Activated T-cell treated with anti-CD3 and anti-CD28 coated beads, Interleukin-2, amount 50 U/mL, for 4 hours (primary cell): Measurements from ENCODE around the gene HES2. TPM values are rescaled to one million over a fixed set of nuclear protein-coding genes. Genes with fewer than 3 reads are reported as not detected.
"Not testable (repeated sequence)": the region's sequence is repeated elsewhere in the genome, so short reads cannot be mapped to it uniquely, and the experiment has no call there.

ENCODE experiments used
- ATAC-seq, 2 donors: fragments of 200-7000 bp; cut with Tn5 transposase; one replicate each; pipeline ENCODE4 v1.10.0; 2021
- DNase-seq: peaks from one replicate; pipeline ENCODE4 v3.0.0-alpha.2; 2020
- H3K27me3 Mint-ChIP-seq: one replicate; pipeline ENCODE4 v1.8.0; 2021; ENCODE audit warnings: low read depth, mixed read lengths
- H3K36me3 Mint-ChIP-seq: one replicate; pipeline ENCODE4 v1.8.0; 2022; ENCODE audit warnings: mixed read lengths; ENCODE audit not compliant: insufficient read depth
- H3K4me1 Mint-ChIP-seq: one replicate; pipeline ENCODE4 v1.8.0; 2021; ENCODE audit warnings: low read depth, mixed read lengths
- H3K4me3 Mint-ChIP-seq: one replicate; pipeline ENCODE4 v1.8.0; 2021; ENCODE audit warnings: mild to moderate bottlenecking, moderate library complexity, mixed read lengths
- H3K9me3 Mint-ChIP-seq: one replicate; pipeline ENCODE4 v1.8.0; 2021; ENCODE audit warnings: mixed read lengths
- total RNA-seq, 3 donors: library from RNA; stranded (reverse); gene quantifications; one replicate each; pipeline ENCODE4 v1.2.1, GENCODE V29; 2021

Gene HES2
- total RNA-seq, 3 donors from 2014 or later, result not detected

DNA sequence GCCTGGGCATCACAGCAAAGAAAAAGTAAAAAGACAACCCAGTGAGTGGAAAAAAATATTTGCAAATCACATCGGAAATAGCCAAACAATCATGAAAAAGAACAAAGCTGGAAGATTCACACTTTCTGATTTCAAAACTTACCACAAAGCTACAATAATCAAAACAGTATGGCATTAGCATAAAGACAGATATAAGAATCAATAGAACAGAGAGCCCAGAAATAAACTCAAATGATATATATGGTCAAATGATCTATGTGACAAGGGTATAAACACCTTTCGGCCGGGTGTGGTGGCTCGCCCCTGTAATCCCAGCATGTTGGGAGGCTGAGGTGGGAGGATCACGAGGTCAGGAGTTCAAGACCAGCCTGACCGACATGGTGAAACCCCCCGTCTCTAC lies 39.7 kb downstream of the HES2 start:
- no peak overlapping the region for H3K4me3 Mint-ChIP-seq

DNA sequence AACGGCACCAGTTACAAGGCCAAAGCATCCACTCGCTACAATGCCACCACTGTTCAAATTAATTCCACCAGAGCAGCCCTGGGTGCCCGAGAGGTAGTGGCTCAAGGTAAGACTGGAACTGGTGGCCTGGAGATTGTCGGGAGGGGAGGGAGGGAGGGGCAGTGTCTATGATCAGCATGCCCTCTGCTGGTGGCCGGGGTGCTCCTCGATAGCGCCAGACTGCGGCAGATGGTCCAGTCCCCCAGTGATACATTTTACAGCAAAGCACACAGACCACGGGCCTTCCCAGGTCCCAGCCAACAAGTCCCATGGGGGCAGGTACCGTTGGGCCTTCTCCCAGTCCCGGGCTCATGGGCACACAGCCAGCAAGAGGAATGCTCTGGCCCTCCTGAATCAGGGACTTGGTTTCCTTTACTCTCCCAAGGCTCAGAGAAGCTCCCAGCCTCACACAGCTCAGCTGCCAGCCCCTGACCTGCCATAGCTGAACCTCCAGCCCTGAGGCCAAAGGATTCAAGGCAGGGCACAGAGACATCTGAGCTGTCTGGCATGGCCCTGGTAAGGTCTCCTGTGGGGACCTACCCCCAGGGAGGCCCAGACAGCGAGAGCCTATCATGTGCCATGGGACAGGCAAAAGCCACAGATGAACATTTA lies 41.5 kb downstream of the HES2 start:
- Mint-ChIP-seq H3K9me3 (no peaks in the 10 kb centered on the region), H3K36me3 (no peaks in the 10 kb centered on the region), H3K4me3 (no peak overlapping the region), H3K4me1 (no peaks in the 10 kb centered on the region), H3K27me3 (no peaks in the 10 kb centered on the region)
- no peak for ATAC-seq
- DNase-seq, result no peak

More for the DNA sequence above, 39.7 kb downstream of the HES2 start:
- Mint-ChIP-seq H3K4me1 (peaks cover 3% of the 10 kb centered on the region), H3K27me3 (no peaks in the 10 kb centered on the region), H3K36me3 (no peaks in the 10 kb centered on the region), H3K9me3 (no peaks in the 10 kb centered on the region)
- DNase-seq, result no peak
- no peak for ATAC-seq

DNA sequence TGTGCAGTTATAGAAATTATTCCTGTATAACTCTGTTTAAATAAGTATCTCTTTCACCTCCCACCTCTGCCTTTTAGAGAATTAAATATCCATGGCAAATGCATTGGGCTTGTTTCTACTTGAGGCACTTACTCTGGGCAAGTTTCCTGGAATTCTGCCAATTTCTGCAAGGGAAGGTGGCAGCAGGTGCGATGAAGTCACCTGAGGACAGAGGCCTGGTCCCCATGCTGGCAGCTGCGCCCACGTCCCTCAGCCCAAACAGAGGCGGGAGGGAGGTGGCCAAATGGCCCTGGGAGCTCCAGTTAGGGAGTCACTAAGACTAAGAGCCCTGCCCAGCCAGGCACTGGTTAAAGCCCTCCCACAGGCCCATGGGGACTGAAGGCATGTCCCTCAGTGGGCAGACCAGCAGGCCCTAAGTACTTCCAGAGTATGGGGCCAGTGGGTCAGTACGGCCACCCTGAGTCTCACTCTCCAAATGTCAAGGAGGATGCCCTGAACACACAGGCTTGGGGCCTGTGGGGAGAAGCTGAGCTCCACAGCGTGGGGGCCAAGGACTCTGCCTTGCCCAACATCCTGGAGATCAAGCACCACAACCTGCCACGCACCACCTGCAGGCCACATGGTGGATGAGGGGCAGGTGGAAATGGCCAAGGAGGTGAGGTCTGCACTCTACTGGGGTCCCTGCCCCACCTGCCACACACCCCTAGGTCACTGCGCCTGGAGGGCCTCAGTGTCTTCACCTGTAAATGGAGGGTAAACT lies 45.6 kb downstream of the HES2 start:
- H3K27me3 Mint-ChIP-seq, result no peaks in the 10 kb centered on the region
- no peaks in the 10 kb centered on the region for H3K36me3 Mint-ChIP-seq
- ATAC-seq (no peak), DNase-seq (no peak)
- no peaks in the 10 kb centered on the region for H3K4me1 Mint-ChIP-seq
- no peaks in the 10 kb centered on the region for H3K9me3 Mint-ChIP-seq
- no peak overlapping the region for H3K4me3 Mint-ChIP-seq

DNA sequence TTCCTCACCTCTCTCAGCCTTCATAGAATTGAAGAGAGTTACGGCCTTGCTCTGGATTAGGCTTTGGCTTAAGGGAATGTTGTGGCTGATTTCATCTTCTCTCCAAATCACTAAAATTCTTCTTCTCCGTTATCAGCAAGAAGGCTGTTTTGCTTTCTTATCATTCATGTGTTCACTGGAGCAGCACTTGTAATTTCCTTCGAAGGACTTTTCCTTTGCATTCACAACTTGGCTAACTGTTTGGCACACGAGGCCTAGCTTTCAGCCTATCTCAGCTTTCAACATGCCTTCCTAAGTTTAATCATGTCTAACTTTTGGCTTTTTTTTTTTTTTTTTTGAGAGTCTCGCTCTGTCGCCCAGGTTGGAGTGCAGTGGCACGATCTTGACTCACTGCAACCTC lies 47.5 kb downstream of the HES2 start:
- not testable (repeated sequence) for H3K4me1 Mint-ChIP-seq, H3K36me3 Mint-ChIP-seq, H3K9me3 Mint-ChIP-seq, H3K4me3 Mint-ChIP-seq, DNase-seq, H3K27me3 Mint-ChIP-seq, ATAC-seq

DNA sequence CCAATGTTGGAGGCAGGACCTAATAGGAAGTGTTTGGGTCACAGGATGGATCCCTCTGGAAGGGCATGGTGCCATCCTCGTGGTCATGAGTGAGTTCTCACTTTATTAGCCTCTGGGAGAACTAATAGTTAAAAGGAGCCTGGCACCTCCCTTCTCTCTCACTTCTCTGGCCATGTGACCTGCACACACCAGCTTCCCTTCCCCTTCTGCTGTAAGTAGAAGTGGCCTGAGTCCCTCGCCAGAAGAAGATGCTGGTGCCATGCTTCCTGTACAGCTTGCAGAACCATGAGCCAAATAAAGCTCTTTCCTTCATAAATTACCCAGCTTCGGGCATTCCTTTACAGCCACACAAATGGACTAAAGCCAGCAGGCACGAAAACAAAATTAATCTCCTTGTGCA lies 49.7 kb downstream of the HES2 start:
- Mint-ChIP-seq H3K4me1 (peaks cover 5% of the 10 kb centered on the region), H3K9me3 (no peaks in the 10 kb centered on the region), H3K4me3 (no peak overlapping the region), H3K27me3 (no peaks in the 10 kb centered on the region), H3K36me3 (no peaks in the 10 kb centered on the region)
- DNase-seq (no peak), ATAC-seq (no peak)

DNA sequence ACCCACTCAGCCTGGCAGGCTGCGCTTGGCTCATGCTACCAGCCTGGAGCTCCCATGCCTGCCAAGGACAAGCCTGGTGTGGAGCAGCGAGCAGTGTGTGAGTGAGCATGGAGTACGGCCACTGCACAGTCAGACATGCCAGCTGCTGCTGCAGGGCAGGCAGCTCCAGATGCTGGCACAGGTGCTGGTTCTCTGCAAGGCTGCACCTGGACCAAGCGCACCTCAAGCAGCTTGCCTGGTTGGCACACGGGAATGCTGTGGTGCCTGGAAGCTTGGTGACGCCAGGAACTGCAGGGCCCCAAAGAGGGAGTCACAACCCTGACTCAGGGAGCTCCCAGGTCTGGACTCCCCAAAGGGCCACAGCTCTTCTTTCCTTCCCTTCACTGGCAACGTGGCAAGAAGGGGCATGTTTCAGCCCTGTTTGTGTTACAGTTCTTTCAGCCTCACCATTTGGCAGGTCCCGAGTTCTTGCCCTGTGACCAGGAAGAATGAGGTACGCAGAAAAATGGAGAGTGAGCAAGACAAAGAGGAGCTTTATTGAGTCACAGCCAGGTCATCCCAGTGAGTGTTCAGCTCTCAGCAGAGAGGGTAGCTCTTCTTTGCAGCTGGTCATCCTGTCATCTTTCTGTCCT lies 52.2 kb downstream of the HES2 start:
- Mint-ChIP-seq H3K4me1 (peaks cover 19% of the 10 kb centered on the region), H3K4me3 (no peak overlapping the region), H3K9me3 (no peaks in the 10 kb centered on the region), H3K27me3 (no peaks in the 10 kb centered on the region), H3K36me3 (no peaks in the 10 kb centered on the region)
- no peak for DNase-seq
- no peak for ATAC-seq

DNA sequence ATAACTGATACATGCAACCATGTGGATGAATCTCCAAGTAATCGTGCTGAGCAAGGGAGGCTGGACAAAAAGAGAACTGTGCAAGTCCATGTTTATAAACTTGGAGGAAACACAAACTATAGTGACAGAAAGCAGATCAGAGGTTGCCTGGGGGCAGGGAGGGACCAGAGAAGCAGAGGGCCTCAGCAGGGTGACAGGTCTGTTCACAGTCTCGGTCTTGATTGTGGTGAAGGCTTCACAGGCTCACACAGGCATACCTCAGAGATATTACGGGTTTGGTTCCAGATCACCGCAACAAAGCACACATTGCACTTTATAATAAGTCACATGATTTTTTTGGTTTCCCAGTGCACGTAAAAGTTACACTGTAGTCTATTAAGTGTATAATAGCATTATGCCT lies 54.7 kb downstream of the HES2 start:
- Mint-ChIP-seq H3K4me3 (no peak overlapping the region), H3K27me3 (no peaks in the 10 kb centered on the region)
- peak; percentile 97 to 100 for ATAC-seq

DNA sequence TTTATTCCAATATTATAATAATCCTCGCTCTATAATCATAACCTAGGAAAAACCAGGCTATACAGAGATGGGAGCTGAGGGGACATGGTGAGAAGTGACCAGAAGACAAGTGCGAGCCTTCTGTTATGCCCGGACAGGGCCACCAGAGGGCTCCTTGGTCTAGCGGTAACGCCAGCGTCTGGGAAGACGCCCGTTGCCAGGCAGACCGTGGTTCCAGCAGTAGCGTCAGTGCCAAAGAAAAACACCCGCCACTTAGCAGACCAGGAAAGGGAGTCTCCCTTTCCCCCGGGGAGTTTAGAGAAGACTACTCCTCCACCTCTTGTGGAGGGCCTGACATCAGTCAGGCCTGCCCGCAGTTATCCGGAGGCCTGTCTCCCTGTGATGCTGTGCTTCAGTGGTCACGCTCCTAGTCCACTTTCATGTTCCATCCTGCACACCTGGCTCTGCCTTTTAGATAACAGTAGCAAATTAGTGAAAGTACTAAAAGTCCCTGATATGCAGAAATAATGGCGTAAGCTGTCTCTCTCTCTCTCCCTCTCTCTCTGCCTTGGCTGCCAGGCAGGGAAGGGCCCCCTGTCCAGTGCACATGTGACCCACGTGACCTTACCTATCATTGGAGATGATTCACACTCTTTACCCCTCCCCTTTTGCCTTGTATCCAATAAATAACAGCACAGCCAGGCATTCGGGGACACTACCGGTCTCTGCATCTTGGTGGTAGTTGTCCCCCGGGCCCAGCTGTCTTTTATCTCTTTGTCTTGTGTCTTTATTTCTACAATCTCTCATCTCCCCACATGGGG lies 56.4 kb downstream of the HES2 start:
- not testable (repeated sequence) for H3K36me3 Mint-ChIP-seq, H3K4me3 Mint-ChIP-seq, DNase-seq, H3K27me3 Mint-ChIP-seq, H3K9me3 Mint-ChIP-seq, ATAC-seq
- H3K4me1 Mint-ChIP-seq, result peaks cover 43% of the 10 kb centered on the region

More for the DNA sequence above, 54.7 kb downstream of the HES2 start:
- no peaks in the 10 kb centered on the region for H3K36me3 Mint-ChIP-seq
- H3K9me3 Mint-ChIP-seq, result no peaks in the 10 kb centered on the region
- peaks cover 26% of the 10 kb centered on the region for H3K4me1 Mint-ChIP-seq
- DNase-seq, result peak; percentile 37

Other genes starting within 250 kb of the HES2 start
- gene CHD5, start 239.6 kb downstream of the HES2 start, total RNA-seq, result under 1 TPM; 0.27 to 0.61 (median 0.34) TPM
- gene RPL22, start 220.3 kb downstream of the HES2 start, total RNA-seq, result 100 to 1,000 TPM; 395 to 423 (median 403) TPM
- 10 to 100 TPM in 2 of 3 donors, 1 to 10 TPM in 1; 9.9 to 18.8 (median 12.0) TPM for gene RNF207, start 213.8 kb downstream of the HES2 start, total RNA-seq
- 10 to 100 TPM; 54.1 to 64.8 (median 58.3) TPM for gene ICMT, start 184.0 kb downstream of the HES2 start, total RNA-seq
- not detected for gene HES3, start 175.7 kb downstream of the HES2 start, total RNA-seq
- gene GPR153, start 158.8 kb downstream of the HES2 start, total RNA-seq, result under 1 TPM; 0.50 to 0.52 (median 0.51) TPM
- 100 to 1,000 TPM in 2 of 3 donors, 10 to 100 TPM in 1; 92.8 to 112 (median 101) TPM for gene ACOT7, start 26.2 kb downstream of the HES2 start, total RNA-seq
- under 1 TPM; 0.42 to 0.76 (median 0.60) TPM for gene ESPN, start 4.9 kb upstream of the HES2 start, total RNA-seq
- gene TNFRSF25, start 46.3 kb upstream of the HES2 start, total RNA-seq, result 100 to 1,000 TPM; 137 to 149 (median 145) TPM
- gene PLEKHG5, start 71.7 kb upstream of the HES2 start, total RNA-seq, result 1 to 10 TPM; 1.2 to 2.1 (median 1.4) TPM
- gene NOL9, start 134.6 kb upstream of the HES2 start, total RNA-seq, result 10 to 100 TPM; 69.3 to 80.2 (median 76.5) TPM
- gene TAS1R1, start 135.4 kb upstream of the HES2 start, total RNA-seq, result not detected
- 10 to 100 TPM; 32.1 to 37.6 (median 33.7) TPM for gene ZBTB48, start 160.1 kb upstream of the HES2 start, total RNA-seq
- gene KLHL21, start 182.9 kb upstream of the HES2 start, total RNA-seq, result 10 to 100 TPM; 49.5 to 54.9 (median 51.4) TPM
- gene PHF13, start 193.8 kb upstream of the HES2 start, total RNA-seq, result 10 to 100 TPM; 10.5 to 14.4 (median 10.9) TPM
- gene THAP3, start 204.9 kb upstream of the HES2 start, total RNA-seq, result 10 to 100 TPM; 16.7 to 19.5 (median 19.1) TPM